ENCODE measurements around the gene MGAT5B.

The MGAT5B gene

DNA sequence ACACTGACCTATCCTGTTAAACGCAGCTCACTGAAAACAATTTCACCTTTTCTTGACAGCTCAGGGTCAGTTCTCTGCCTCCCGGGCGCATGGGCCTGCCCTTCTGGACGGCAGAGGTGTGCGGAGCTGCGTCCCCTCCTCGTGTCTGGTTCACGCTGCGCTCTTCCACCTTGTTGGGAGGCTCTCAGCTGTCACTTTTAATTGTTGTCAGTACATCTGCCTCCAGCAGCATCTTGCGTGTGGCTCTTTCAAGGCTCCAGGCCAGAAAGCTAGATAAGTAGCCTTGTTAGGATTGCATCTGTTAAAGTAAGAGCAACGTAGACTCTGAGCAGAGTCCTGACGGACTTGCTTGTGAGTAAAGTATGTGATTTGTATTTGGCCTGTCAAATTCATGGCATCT is 59.4 kb downstream of the MGAT5B start:
- DNase-seq (ENCODE audit: low spot score): no peak

GRCh38 chr17:76927982-76928381 is 59.8 kb downstream of the MGAT5B start:
- DNase-seq (ENCODE audit: low spot score): no peak

DNA sequence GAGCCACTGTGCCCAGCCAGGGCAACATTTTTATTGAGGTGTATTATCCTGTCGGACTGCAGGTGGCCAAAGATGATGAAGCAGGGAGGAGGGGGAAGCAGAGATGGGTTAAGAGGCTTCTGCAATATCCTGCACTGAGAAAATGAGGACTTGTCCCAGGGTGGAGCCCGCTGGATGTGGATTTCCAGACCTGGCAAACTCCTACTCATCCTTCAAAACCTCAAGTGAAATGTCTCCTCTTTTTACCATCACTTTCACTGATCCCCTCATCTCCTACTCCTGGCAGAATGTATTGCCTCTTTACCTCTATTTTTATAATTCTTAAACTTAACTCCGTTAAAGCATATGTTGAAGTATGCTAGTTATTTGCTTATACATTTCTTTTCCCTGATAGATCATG is 60.9 kb downstream of the MGAT5B start:
- no peak for DNase-seq (ENCODE audit: low spot score)

GRCh38 chr17:76929601-76930000 is 61.4 kb downstream of the MGAT5B start:
- no peak for DNase-seq (ENCODE audit: low spot score)

GRCh38 chr17:76930107-76930506 is 61.9 kb downstream of the MGAT5B start:
- DNase-seq (ENCODE audit: low spot score): no peak

GRCh38 chr17:76932402-76933333 is 64.5 kb downstream of the MGAT5B start:
- no peak for DNase-seq (ENCODE audit: low spot score)

DNA sequence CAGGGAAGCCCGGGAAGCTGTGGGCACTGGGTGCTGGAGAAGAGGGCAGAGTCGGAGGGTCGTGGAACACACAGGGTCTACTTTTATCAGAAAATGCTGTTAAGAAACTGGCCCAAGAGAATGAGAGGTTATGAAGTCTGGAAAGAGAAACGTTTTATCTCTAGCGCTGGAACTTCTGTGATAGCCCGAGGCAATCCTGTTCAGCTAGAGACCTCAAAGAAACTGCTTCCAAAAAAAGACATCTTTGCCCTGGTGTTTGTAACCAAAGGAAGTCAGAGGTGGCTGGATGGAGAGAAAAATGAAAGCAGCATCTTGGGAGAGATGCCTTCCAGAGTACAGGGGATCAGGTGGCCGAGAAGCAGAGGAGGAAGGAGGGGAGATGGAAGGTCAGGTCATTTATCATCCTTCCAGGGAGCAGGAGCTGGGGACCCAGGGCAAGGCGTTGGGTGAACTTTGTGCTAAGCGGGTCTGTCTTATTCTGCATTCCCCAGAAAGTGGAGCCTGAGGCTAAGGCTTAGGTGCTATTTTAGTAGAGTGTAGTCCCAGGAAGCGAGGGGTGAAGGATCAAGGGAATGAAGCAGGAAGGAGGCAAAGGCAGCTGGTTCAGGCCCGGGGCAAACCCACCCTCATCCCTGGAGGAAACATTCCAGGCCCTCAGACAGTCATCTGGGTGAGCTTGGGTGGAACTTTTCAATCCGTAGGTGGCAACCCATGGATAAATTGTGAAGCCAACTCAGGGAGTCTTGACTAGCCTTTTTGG is 66.5 kb downstream of the MGAT5B start:
- no peak for DNase-seq (ENCODE audit: low spot score)

- no peak for DNase-seq (ENCODE audit: low spot score)
These were observed 67.1 kb downstream of the MGAT5B start for GRCh38 chr17:76935331-76935730.

- DNase-seq (ENCODE audit: low spot score): no peak
These were observed 69.0 kb downstream of the MGAT5B start for GRCh38 chr17:76937238-76937637.

- DNase-seq (ENCODE audit: low spot score): no peak
These were observed 69.8 kb downstream of the MGAT5B start for GRCh38 chr17:76938009-76938408.

DNA sequence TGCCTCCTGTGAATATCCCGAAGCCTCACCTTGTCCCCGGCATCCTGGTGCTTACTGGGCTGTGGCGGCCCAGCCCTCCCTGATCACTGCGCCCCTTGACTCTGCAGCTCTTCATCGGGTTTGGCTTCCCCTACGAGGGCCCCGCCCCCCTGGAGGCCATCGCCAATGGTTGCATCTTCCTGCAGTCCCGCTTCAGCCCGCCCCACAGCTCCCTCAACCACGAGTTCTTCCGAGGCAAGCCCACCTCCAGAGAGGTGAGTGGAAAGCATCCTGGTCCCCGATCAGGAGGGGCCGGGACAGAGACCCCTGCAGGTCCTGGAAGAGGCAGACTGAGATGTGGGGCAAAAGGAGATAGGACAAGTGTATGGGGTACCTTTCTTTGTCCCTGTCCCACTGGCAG is 72.1 kb downstream of the MGAT5B start:
- no peak for DNase-seq (ENCODE audit: low spot score)

- DNase-seq (ENCODE audit: low spot score): no peak
These were observed 72.6 kb downstream of the MGAT5B start for GRCh38 chr17:76940738-76941350.

GRCh38 chr17:76943202-76943601 is 75.0 kb downstream of the MGAT5B start:
- DNase-seq (ENCODE audit: low spot score): no peak

GRCh38 chr17:76943781-76944213 is 75.6 kb downstream of the MGAT5B start:
- DNase-seq (ENCODE audit: low spot score): no peak

- no peak for DNase-seq (ENCODE audit: low spot score)
These were observed 76.3 kb downstream of the MGAT5B start for GRCh38 chr17:76944477-76944876.

- no peak for DNase-seq (ENCODE audit: low spot score)
These were observed 78.0 kb downstream of the MGAT5B start for GRCh38 chr17:76946111-76946771.

DNA sequence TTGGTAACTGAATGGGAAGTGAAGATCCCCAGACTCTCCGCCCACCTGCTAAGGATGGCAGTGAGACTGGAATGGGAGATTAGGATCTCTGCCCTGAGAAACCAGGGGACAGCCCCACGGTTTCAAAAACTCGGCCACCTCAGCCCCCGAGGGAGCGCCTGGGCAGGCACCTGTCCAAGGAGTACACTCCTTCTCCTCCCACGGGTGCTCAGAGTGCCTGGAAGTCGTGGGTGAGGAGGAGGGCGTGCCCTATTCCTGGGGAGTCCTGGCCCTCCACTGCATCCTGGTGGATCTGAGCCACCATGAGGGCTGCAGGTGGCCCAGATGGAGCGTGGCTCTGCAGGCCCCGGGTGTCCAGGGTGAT is 78.5 kb downstream of the MGAT5B start:
- DNase-seq (ENCODE audit: low spot score): no peak

GRCh38 chr17:76947309-76947708 is 79.1 kb downstream of the MGAT5B start:
- DNase-seq (ENCODE audit: low spot score): no peak

GRCh38 chr17:76947771-76948170 is 79.6 kb downstream of the MGAT5B start:
- no peak for DNase-seq (ENCODE audit: low spot score)

DNA sequence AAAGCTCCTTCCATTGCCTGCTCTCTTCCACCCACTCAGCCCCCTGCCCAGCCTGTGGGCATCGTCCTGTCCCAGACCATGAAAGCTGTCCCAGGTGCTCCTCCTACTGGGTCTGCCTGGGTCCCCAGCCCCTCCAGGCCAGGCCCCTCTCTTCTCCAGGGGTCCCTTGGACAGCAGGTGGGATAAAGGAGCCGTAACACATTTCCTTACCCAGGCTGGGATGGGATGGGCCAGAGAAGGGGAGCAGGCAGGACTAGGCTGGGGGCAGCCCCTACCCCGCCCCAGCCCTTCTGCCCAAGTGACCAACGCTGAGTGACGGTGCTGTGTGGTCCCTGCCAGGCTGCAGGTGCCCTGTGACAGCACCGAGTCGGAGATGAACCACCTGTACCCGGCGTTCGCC is 80.1 kb downstream of the MGAT5B start:
- no peak for DNase-seq (ENCODE audit: low spot score)

GRCh38 chr17:76948726-76949342 is 80.6 kb downstream of the MGAT5B start:
- no peak for DNase-seq (ENCODE audit: low spot score)

Measured in pons (tissue), 1 donor.